ENCODE data around the gene RDH11. TPM values are rescaled to one million over a fixed set of nuclear protein-coding genes. Genes with fewer than 3 reads are reported as not detected.

RDH11 gene
- total RNA-seq, 1 donor from 2014 or later, result 50.4 TPM

- ATAC-seq (no peak), DNase-seq (no peak)
- H3K4me1 ChIP-seq, result no peaks in the 10 kb centered on the region
- no peak overlapping the region for H3K27ac ChIP-seq
- no peaks in the 10 kb centered on the region for H3K9me3 ChIP-seq
- H3K27me3 ChIP-seq (ENCODE audit: low read depth), result no peaks in the 10 kb centered on the region
- TF ChIP-seq, protein P1, sequence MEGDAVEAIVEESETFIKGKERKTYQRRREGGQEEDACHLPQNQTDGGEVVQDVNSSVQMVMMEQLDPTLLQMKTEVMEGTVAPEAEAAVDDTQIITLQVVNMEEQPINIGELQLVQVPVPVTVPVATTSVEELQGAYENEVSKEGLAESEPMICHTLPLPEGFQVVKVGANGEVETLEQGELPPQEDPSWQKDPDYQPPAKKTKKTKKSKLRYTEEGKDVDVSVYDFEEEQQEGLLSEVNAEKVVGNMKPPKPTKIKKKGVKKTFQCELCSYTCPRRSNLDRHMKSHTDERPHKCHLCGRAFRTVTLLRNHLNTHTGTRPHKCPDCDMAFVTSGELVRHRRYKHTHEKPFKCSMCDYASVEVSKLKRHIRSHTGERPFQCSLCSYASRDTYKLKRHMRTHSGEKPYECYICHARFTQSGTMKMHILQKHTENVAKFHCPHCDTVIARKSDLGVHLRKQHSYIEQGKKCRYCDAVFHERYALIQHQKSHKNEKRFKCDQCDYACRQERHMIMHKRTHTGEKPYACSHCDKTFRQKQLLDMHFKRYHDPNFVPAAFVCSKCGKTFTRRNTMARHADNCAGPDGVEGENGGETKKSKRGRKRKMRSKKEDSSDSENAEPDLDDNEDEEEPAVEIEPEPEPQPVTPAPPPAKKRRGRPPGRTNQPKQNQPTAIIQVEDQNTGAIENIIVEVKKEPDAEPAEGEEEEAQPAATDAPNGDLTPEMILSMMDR (IDR thresholded peaks at IDR 0.05), result no peak
- peaks cover 94% of the 10 kb centered on the region for H3K36me3 ChIP-seq
- intact Hi-C loops (cut with DNase I), result no loop called here
- no peak overlapping the region for H3K4me3 ChIP-seq
Measured at GRCh38 chr14:67650151-67650550, 45.4 kb downstream of the RDH11 start.

GRCh38 chr14:67646131-67646530 is 49.4 kb downstream of the RDH11 start:
- no peaks in the 10 kb centered on the region for H3K4me1 ChIP-seq
- ATAC-seq (no peak), DNase-seq (no peak)
- H3K9me3 ChIP-seq, result no peaks in the 10 kb centered on the region
- TF ChIP-seq, protein P1 (IDR thresholded peaks at IDR 0.05), result no peak
- H3K36me3 ChIP-seq, result peaks cover 54% of the 10 kb centered on the region
- H3K27ac ChIP-seq, result no peak overlapping the region
- H3K27me3 ChIP-seq (ENCODE audit: low read depth), result no peaks in the 10 kb centered on the region
- no peak overlapping the region for H3K4me3 ChIP-seq
- intact Hi-C loops (cut with DNase I), result no loop called here

GRCh38 chr14:67645414-67645813 is 50.1 kb downstream of the RDH11 start:
- intact Hi-C loops (cut with DNase I), result no loop called here
- no peaks in the 10 kb centered on the region for H3K4me1 ChIP-seq
- ATAC-seq (no peak), DNase-seq (no peak)
- H3K27ac ChIP-seq, result no peak overlapping the region
- H3K36me3 ChIP-seq, result peaks cover 47% of the 10 kb centered on the region
- no peaks in the 10 kb centered on the region for H3K9me3 ChIP-seq
- no peaks in the 10 kb centered on the region for H3K27me3 ChIP-seq (ENCODE audit: low read depth)
- H3K4me3 ChIP-seq, result no peak overlapping the region
- TF ChIP-seq, protein P1 (IDR thresholded peaks at IDR 0.05), result no peak

DNA sequence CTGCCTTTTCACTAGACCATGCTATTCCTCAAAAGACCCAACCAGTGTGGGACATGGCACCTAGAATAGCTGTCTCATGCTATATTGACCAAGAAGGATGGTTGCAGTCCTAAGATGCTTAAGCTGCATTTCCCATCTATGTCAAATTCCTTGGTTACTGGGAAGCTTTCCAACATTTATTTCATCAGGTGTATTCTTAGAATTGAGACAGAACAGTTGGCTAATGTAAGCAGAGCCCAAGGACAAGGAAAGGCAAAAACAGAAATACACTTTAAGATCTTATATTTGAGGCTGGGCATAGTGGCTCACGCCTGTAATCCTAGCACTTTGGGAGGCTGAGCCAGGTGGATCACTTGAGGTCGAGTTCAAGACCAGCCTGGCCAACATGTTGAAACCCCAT is 51.1 kb downstream of the RDH11 start:
- intact Hi-C loops (cut with DNase I), result no loop called here
- Histone ChIP-seq H3K9me3 (no peaks in the 10 kb centered on the region), H3K4me1 (no peaks in the 10 kb centered on the region), H3K27me3 (ENCODE audit: low read depth) (no peaks in the 10 kb centered on the region), H3K36me3 (peaks cover 37% of the 10 kb centered on the region), H3K4me3 (no peak overlapping the region), H3K27ac (no peak overlapping the region)
- ATAC-seq, result no peak
- TF ChIP-seq, protein P1 (IDR thresholded peaks at IDR 0.05), result no peak
- no peak for DNase-seq

DNA sequence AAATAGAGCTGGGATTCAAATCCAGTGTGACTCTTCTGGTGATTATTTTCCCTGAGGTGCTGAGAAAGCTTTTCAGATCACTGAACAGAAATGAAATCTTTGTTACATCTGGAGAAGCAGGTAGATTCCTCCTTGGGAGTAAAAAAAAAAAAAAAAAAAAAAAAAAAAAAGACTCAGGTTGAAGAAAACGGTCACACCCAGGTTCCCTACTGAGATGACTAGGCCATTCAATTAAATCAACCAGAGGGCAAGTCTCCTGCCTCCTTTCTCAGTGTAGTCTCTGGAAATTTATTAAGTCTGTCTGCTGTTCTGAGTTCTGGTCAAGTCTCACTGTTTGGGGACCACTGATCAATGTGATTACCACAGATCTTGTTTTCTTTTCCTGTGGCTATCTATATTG is 51.9 kb downstream of the RDH11 start:
- Histone ChIP-seq H3K9me3 (no peaks in the 10 kb centered on the region), H3K4me3 (no peak overlapping the region), H3K27me3 (ENCODE audit: low read depth) (no peaks in the 10 kb centered on the region), H3K27ac (no peak overlapping the region), H3K4me1 (no peaks in the 10 kb centered on the region), H3K36me3 (peaks cover 30% of the 10 kb centered on the region)
- DNase-seq, result no peak
- ATAC-seq, result no peak
- TF ChIP-seq, protein P1 (IDR thresholded peaks at IDR 0.05), result no peak
- intact Hi-C loops (cut with DNase I), result no loop called here
